GM12864 (cell line): Measurements from ENCODE around the gene BASP1.
"Not testable (repeated sequence)": the region's sequence is repeated elsewhere in the genome, so short reads cannot be mapped to it uniquely, and the experiment has no call there.

Experiments
- DNase-seq: peaks from one replicate; pipeline ENCODE4 v3.0.0-alpha.2; 2011; ENCODE audit warnings: low read depth
- H3K4me3 ChIP-seq: 2 replicates; pipeline ENCODE4 v1.5.1; 2011; ENCODE audit warnings: mild to moderate bottlenecking, low read depth, low read length, control low read depth
- CTCF ChIP-seq: IDR thresholded peaks from 2 replicates; pipeline ENCODE4 v1.5.1; 2011; ENCODE audit warnings: low read depth, mild to moderate bottlenecking, moderate library complexity, low read length, control low read depth, inconsistent platforms; ENCODE audit errors: missing control alignments

BASP1 gene

DNA sequence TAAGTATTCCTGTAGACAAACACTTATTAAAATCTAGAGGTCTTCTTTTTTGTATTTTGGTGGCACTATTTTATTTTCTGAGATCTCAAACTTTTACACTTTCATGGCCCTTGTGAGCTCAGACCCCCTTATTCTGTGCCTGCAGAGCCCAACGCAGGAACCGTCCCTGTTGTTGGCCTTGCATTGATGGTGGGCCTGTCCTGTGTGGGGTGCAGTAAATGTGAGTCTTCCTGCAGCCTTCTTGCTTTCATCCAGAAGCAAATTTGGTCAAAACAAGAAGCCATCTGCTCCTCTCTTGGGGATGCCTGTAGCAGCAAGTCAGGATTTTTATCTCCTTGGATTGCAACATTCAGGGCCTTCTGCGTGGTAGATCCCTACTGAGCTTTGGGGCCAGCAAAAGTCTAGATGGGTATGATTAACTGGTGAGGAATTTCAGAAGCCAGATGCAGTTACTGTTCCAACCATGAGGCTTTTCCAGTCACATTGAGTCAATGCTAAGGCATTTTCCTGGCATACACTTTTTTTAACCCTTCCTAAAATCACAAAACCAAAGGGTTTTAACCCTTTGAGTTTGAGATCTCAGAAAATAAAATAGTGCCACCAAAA lies 31.7 kb downstream of the BASP1 start:
- no peak for DNase-seq
- no peak for TF ChIP-seq CTCF

DNA sequence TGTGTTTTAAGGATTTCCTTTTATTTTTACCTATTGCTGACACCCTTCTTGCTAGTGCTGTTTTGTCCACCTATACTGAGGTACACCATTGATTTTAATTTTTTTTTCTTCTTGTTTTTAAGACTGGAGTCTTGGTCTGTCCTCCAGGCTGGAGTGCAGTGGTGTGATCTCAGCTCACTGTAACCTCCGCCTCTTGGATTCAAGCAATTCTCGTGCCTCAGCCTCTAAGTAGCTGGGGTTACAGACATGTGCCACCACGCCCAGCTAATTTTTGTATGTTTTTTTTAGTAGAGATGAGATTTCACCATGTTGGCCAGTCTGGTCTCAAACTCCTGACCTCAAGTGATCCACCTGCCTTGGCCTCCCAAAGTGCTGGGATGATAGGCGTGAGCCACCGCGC lies 32.4 kb downstream of the BASP1 start:
- not testable (repeated sequence) for H3K4me3 ChIP-seq, DNase-seq

More for the DNA sequence above, 31.7 kb downstream of the BASP1 start:
- H3K4me3 ChIP-seq: no peak overlapping the region

DNA sequence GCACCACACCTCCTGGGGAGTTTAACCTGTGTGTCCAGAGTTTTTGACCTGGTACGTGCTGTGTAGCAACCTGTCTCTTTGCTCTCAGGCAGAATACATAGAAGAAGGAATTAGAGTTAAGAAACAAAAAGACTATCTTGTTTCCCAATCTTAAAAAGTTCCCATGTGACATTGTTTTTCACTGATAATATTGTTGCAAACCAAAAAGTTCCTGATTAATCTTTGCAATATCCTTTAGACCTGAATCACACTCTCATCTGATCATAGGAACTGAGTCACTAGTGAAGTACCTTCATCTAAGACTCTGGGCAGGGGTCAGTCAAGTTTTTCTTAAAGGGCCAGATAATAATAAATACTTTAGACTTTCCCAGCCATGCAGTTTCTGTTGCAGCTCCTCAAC lies 35.1 kb downstream of the BASP1 start:
- TF ChIP-seq CTCF: no peak
- DNase-seq: no peak
- no peak overlapping the region for H3K4me3 ChIP-seq

DNA sequence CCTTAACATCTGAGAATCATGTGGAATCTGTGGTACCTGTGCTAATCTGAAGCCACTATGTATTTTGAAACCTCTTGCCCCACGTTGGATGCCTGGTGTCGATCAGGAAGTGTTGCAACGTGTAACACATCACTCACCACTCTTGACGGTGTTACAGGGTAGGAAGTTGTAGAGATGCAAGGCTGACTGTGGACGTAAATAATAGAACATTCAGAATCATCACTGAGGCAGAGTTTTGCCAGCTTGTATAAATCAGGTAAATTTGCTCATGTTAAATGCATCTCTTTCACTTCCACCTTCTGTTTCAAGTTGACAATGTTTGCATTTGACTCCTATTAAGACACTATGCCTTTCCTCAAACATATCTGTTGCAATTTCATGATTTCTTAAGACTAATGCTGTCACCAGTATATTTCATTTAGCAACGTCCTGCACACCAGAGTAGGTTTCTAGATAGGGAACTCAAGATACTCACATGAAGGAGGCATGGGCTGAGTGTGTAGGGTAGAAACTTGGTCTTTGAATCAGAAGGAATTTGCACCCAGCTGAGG lies 38.1 kb downstream of the BASP1 start:
- peak; percentile 53 for DNase-seq
- H3K4me3 ChIP-seq: no peak overlapping the region
- no peak for TF ChIP-seq CTCF

DNA sequence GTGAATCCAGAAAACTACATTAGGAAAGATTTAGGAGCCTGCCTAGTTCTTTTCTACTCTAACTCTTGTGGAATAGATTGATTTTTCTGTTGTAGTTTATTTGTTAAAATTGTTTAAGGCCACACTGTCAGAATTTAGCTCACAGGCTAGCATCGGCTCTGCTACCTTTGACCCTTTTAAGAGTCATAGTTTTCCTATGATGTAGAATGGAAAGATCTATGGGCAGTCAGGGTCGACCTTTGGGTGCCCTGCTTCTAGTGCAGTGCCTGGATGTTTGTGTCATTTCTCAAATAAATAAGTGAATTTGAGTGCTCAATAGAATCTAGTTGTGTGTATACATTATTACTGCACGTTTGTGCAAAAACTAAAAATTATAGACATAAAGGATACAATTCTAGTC lies 38.7 kb downstream of the BASP1 start:
- no peak for DNase-seq
- H3K4me3 ChIP-seq: no peak overlapping the region
- no peak for TF ChIP-seq CTCF

DNA sequence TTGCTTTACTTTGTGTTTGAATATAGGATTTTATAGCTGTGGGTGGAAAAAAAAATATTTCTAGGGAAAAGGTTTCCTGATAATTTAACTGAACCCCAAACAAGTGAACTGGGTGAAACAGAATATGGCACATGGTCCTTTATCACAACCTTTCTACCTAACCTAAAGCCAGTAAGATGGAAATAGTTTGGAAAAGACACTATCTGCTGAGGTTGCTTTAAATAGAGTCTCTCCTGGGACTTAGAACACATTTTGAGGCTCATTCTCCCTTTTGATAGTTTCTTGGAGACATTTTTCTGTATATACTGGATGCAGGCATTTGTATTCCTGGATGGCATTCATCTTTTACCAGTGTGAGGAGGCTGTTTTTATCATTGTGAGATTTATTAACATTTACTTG lies 39.4 kb downstream of the BASP1 start:
- no peak for TF ChIP-seq CTCF
- H3K4me3 ChIP-seq: no peak overlapping the region
- no peak for DNase-seq

- peak; percentile 59 for DNase-seq
- H3K4me3 ChIP-seq: no peak overlapping the region
- TF ChIP-seq CTCF: no peak
Measured at GRCh38 chr5:17257705-17258273, 40.4 kb downstream of the BASP1 start.
